Choroid plexus epithelial cell (primary cell): ENCODE measurements around the gene CHCHD6.

ENCODE experiments used
- DNase-seq: peaks from one replicate; pipeline ENCODE4 v3.0.0-alpha.2; 2010; ENCODE audit warnings: low read depth
- H3K4me3 ChIP-seq: 2 replicates; pipeline ENCODE4 v1.5.1; 2011; ENCODE audit warnings: low read depth, mild to moderate bottlenecking, control low read depth, low read length, moderate library complexity
- TF ChIP-seq, protein P1 (sequence below): conservative IDR thresholded peaks from 2 replicates; pipeline ENCODE4 v1.5.1; 2011; ENCODE audit warnings: low read depth, mild to moderate bottlenecking, control low read depth, inconsistent platforms, low read length, moderate library complexity

Gene CHCHD6

DNA sequence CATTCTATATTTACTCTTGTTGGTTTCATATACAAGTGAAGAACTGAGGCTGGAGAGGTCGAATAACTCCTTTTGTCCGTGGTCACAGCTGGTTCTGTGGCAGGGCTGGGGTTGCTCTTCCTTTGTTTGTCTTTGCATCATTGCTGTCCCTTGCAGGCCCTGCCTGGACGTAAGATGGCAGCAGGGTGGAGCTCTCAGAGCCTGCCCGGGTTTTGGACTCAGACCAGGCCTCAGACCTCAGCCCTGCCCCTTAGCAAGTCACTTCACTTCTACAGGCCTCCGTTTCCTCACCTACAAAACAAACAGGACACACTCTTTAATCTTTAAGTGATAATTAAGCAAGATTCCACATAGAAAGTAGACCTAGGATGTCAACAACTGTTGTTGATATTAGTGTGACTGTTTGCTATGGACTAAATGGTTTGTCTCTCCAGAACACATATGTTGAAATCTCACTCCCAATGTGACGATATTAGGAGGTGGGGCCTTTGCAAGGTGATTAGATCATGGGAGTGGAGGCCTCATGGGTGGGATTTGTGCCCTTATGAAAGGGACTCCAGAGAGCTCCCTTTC lies 213.3 kb downstream of the CHCHD6 start:
- no peak for DNase-seq
- TF ChIP-seq, protein P1, sequence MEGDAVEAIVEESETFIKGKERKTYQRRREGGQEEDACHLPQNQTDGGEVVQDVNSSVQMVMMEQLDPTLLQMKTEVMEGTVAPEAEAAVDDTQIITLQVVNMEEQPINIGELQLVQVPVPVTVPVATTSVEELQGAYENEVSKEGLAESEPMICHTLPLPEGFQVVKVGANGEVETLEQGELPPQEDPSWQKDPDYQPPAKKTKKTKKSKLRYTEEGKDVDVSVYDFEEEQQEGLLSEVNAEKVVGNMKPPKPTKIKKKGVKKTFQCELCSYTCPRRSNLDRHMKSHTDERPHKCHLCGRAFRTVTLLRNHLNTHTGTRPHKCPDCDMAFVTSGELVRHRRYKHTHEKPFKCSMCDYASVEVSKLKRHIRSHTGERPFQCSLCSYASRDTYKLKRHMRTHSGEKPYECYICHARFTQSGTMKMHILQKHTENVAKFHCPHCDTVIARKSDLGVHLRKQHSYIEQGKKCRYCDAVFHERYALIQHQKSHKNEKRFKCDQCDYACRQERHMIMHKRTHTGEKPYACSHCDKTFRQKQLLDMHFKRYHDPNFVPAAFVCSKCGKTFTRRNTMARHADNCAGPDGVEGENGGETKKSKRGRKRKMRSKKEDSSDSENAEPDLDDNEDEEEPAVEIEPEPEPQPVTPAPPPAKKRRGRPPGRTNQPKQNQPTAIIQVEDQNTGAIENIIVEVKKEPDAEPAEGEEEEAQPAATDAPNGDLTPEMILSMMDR = no peak
- no peak overlapping the region for H3K4me3 ChIP-seq

DNA sequence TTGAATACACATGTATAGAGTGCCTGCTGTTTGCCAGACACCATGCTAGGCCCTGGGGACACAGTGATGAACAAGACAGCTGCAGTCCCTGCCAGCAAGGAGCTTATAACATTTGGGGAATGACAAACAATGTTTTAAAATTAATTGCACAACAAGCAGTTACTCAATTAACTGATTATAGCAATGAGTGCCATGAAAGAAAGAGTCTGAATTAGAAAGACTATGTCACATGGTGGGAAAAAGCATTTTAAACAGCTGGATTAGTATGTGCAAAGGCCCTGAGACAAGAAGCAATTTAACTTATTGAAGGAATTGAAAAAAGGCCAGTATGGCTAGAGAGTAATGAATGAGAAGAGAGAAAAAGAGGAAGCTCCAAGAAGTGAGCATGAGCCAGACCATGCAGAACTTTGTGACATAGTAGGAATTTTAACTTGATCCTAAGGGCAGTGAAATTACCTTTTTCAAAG lies 214.3 kb downstream of the CHCHD6 start:
- TF ChIP-seq, protein P1 = no peak
- DNase-seq = no peak
- no peak overlapping the region for H3K4me3 ChIP-seq

- no peak for DNase-seq
- TF ChIP-seq, protein P1 = no peak
- no peak overlapping the region for H3K4me3 ChIP-seq
Observed at GRCh38 chr3:126921085-126921824, 217.2 kb downstream of the CHCHD6 start.

- no peak overlapping the region for H3K4me3 ChIP-seq
- DNase-seq = no peak
- TF ChIP-seq, protein P1 = no peak
Observed at GRCh38 chr3:126922466-126922865, 218.4 kb downstream of the CHCHD6 start.

- H3K4me3 ChIP-seq = no peak overlapping the region
- no peak for DNase-seq
- TF ChIP-seq, protein P1 = no peak
Observed at GRCh38 chr3:126923423-126923822, 219.4 kb downstream of the CHCHD6 start.

DNA sequence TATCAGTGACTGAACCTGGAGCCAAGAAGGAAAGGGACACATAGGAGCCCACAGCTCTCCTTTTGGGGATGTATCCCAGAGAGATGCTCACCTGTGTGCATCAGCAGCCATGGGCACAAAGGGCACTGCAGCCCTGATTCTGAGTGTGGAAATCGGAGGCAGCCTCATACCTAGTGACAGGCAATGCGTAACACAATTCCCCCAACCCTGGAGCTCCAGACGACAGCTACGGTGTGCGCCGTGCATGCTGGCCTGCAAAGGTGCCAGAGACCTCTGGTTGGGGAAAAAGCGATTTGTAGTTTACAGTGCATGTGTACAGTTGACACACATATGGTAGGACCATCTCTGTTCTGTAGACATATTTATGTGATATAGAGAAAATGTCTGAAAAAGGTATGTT lies 219.9 kb downstream of the CHCHD6 start:
- TF ChIP-seq, protein P1 = no peak
- no peak overlapping the region for H3K4me3 ChIP-seq
- no peak for DNase-seq

- TF ChIP-seq, protein P1 = no peak
- no peak for DNase-seq
Observed at GRCh38 chr3:126924458-126924857, 220.4 kb downstream of the CHCHD6 start.

More at GRCh38 chr3:126924458-126924857, 220.4 kb downstream of the CHCHD6 start:
- no peak overlapping the region for H3K4me3 ChIP-seq
